Suprapubic skin (tissue), 4 donors: ENCODE results near the gene ABCB1. TPM values are rescaled to one million over a fixed set of nuclear protein-coding genes. Genes with fewer than 3 reads are reported as not detected.

Experiments
- DNase-seq, 2 donors: peaks; one replicate each; pipeline ENCODE4 v3.0.0-alpha.2; 2019; ENCODE audit warnings: low spot score in 2 of 2
- H3K27ac ChIP-seq: fragments of 200-600 bp; sonication (generic); one replicate; pipeline ENCODE4 v1.5.1; 2019
- H3K27me3 ChIP-seq: fragments of 200-600 bp; sonication (generic); one replicate; pipeline ENCODE4 v1.5.1; 2019
- H3K36me3 ChIP-seq: fragments of 200-600 bp; sonication (generic); one replicate; pipeline ENCODE4 v1.5.1; 2019
- H3K4me1 ChIP-seq: fragments of 200-600 bp; sonication (generic); one replicate; pipeline ENCODE4 v1.5.1; 2019
- H3K4me3 ChIP-seq: fragments of 200-600 bp; sonication (generic); one replicate; pipeline ENCODE4 v1.5.1; 2019; ENCODE audit warnings: mild to moderate bottlenecking
- H3K9me3 ChIP-seq: fragments of 200-600 bp; sonication (generic); one replicate; pipeline ENCODE4 v1.5.1; 2019
- EP300 ChIP-seq: sonication (generic); formaldehyde crosslinking; IDR thresholded peaks from one replicate; pipeline ENCODE4 v1.6.1; 2017; ENCODE audit warnings: antibody characterized with exemption
- POLR2A ChIP-seq, 2 donors: fragments of 450-650 bp; IDR thresholded peaks; one replicate each; pipeline ENCODE4 v1.6.1; 2017; ENCODE audit warnings: antibody characterized with exemption in 2 of 2, mild to moderate bottlenecking in 2 of 2, moderate library complexity in 2 of 2
- POLR2AphosphoS5 ChIP-seq, 3 donors: sonication (generic); formaldehyde crosslinking; IDR thresholded peaks; one replicate each; pipeline ENCODE4 v1.6.1; 2017; ENCODE audit warnings: antibody characterized with exemption in 3 of 3
- WGBS: methylation state at CpG from one replicate; pipeline ENCODE4 v1.1.5; 2018; 5-methylcytosine and 5-hydroxymethylcytosine counted together
- total RNA-seq, 4 donors: library from RNA; depleted of rRNA; stranded (reverse); fragments of >200 nt; gene quantifications; one replicate each; pipeline ENCODE4 v1.1.0, GENCODE V29; 2016
- TF ChIP-seq, protein P1 (sequence below), 2 donors: fragments of 200-600 bp in 1 of 2; fragments of 450-650 bp in 1 of 2; sonication (generic) in 1 of 2; IDR thresholded peaks; one replicate each; pipeline ENCODE4 v1.5.1; 2016 to 2019; ENCODE audit warnings: antibody characterized with exemption in 2 of 2, mild to moderate bottlenecking in 1 of 2, moderate library complexity in 1 of 2

Gene ABCB1
- total RNA-seq, 4 donors from 2014 or later, result 0.79 to 7.0 (median 3.9) TPM

- Histone ChIP-seq H3K27me3 (no peaks in the 10 kb centered on the region), H3K4me1 (no peaks in the 10 kb centered on the region), H3K36me3 (no peaks in the 10 kb centered on the region), H3K4me3 (no peak overlapping the region), H3K9me3 (no peaks in the 10 kb centered on the region), H3K27ac (no peak overlapping the region)
- 90% methylated on average over 1 of the region's 1 CpG for WGBS
- no peak for DNase-seq
- TF ChIP-seq EP300 (no peak), POLR2A (IDR thresholded peaks at IDR 0.05) (no peak), POLR2AphosphoS5 (IDR thresholded peaks at IDR 0.05) (no peak)
- TF ChIP-seq, protein P1, sequence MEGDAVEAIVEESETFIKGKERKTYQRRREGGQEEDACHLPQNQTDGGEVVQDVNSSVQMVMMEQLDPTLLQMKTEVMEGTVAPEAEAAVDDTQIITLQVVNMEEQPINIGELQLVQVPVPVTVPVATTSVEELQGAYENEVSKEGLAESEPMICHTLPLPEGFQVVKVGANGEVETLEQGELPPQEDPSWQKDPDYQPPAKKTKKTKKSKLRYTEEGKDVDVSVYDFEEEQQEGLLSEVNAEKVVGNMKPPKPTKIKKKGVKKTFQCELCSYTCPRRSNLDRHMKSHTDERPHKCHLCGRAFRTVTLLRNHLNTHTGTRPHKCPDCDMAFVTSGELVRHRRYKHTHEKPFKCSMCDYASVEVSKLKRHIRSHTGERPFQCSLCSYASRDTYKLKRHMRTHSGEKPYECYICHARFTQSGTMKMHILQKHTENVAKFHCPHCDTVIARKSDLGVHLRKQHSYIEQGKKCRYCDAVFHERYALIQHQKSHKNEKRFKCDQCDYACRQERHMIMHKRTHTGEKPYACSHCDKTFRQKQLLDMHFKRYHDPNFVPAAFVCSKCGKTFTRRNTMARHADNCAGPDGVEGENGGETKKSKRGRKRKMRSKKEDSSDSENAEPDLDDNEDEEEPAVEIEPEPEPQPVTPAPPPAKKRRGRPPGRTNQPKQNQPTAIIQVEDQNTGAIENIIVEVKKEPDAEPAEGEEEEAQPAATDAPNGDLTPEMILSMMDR (IDR thresholded peaks at IDR 0.05), result no peak
Observed at GRCh38 chr7:87543623-87544022, 57.1 kb downstream of the ABCB1 start.

GRCh38 chr7:87541648-87542047 lies 59.0 kb downstream of the ABCB1 start:
- no peak for DNase-seq
- Histone ChIP-seq H3K9me3 (no peaks in the 10 kb centered on the region), H3K27me3 (no peaks in the 10 kb centered on the region), H3K4me1 (no peaks in the 10 kb centered on the region), H3K27ac (no peak overlapping the region), H3K4me3 (no peak overlapping the region), H3K36me3 (no peaks in the 10 kb centered on the region)
- TF ChIP-seq POLR2A (IDR thresholded peaks at IDR 0.05) (no peak), EP300 (no peak)
- WGBS, result 96% methylated on average over 1 of the region's 1 CpG

DNA sequence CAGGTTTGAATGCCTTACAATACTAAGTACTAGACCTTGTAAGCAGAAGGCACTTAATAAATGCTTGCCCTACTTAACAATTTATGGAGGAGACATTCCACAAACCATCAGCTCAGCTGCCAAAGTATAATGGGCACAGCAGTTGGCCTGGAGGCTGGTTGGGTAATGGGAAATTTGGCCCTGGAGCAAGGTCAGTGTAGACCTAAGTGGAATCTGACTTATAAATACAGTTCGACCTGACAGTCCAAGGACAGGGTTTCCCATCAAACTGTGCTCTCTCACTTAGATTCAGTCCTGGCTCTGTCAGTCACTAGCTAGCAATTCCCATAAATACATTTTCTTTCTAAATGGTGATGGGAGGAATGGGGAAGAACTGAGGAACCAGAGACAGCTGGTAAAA lies 62.6 kb downstream of the ABCB1 start:
- no peaks in the 10 kb centered on the region for H3K36me3 ChIP-seq
- DNase-seq, result no peak
- H3K4me1 ChIP-seq, result no peaks in the 10 kb centered on the region
- H3K27me3 ChIP-seq, result no peaks in the 10 kb centered on the region
- no peak overlapping the region for H3K27ac ChIP-seq
- TF ChIP-seq EP300 (no peak), POLR2AphosphoS5 (IDR thresholded peaks at IDR 0.05) (no peak)
- WGBS, result 71% methylated on average over 1 of the region's 1 CpG
- no peaks in the 10 kb centered on the region for H3K9me3 ChIP-seq
- H3K4me3 ChIP-seq, result no peak overlapping the region

DNA sequence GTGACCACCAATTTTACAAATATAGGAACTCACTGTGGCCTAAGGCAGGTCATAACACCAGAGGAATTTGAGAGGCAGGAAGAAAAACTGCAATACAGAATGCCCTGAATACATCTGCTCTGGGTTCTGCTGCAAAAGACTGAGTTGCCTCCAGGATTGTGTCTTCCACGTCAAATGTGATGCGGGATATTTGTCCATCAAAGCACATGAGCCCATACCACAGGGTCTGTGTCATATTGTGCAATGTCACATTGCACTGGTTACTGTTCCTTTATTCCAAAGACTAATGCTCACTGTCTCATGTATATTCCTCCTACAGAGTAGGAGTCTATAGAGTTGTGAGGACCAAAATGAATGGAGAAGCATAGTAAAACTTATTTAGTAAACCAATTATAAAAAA lies 66.6 kb downstream of the ABCB1 start:
- no peak for TF ChIP-seq POLR2A (IDR thresholded peaks at IDR 0.05)
- no peak for TF ChIP-seq EP300
- TF ChIP-seq POLR2AphosphoS5 (IDR thresholded peaks at IDR 0.05), result no peak
- TF ChIP-seq, protein P1 (IDR thresholded peaks at IDR 0.05), result no peak
- Histone ChIP-seq H3K4me1 (no peaks in the 10 kb centered on the region), H3K27ac (no peak overlapping the region), H3K27me3 (no peaks in the 10 kb centered on the region), H3K4me3 (no peak overlapping the region), H3K36me3 (no peaks in the 10 kb centered on the region), H3K9me3 (no peaks in the 10 kb centered on the region)
- WGBS, result 90% methylated on average over 2 of the region's 2 CpGs
- DNase-seq, result no peak

- Histone ChIP-seq H3K27me3 (no peaks in the 10 kb centered on the region), H3K4me1 (no peaks in the 10 kb centered on the region), H3K4me3 (no peak overlapping the region), H3K27ac (no peak overlapping the region), H3K9me3 (no peaks in the 10 kb centered on the region), H3K36me3 (no peaks in the 10 kb centered on the region)
- no peak for DNase-seq
- TF ChIP-seq EP300 (no peak), POLR2AphosphoS5 (IDR thresholded peaks at IDR 0.05) (no peak), POLR2A (IDR thresholded peaks at IDR 0.05) (no peak)
- TF ChIP-seq, protein P1 (IDR thresholded peaks at IDR 0.05), result no peak
Observed at GRCh38 chr7:87530126-87530525, 70.6 kb downstream of the ABCB1 start.

- no peaks in the 10 kb centered on the region for H3K4me1 ChIP-seq
- H3K27me3 ChIP-seq, result no peaks in the 10 kb centered on the region
- 74% methylated on average over 2 of the region's 2 CpGs for WGBS
- H3K4me3 ChIP-seq, result no peak overlapping the region
- no peak for DNase-seq
- H3K36me3 ChIP-seq, result no peaks in the 10 kb centered on the region
- TF ChIP-seq, protein P1 (IDR thresholded peaks at IDR 0.05), result no peak
- TF ChIP-seq EP300 (no peak), POLR2A (IDR thresholded peaks at IDR 0.05) (no peak), POLR2AphosphoS5 (IDR thresholded peaks at IDR 0.05) (no peak)
- no peaks in the 10 kb centered on the region for H3K9me3 ChIP-seq
- no peak overlapping the region for H3K27ac ChIP-seq
Observed at GRCh38 chr7:87528730-87529129, 72.0 kb downstream of the ABCB1 start.
